MM.1S (cell line): ENCODE data around the gene STRIP2.
A peak's percentile ranks its signal among the peaks of the same experiment; 100 is the strongest.
"Not testable (repeated sequence)": the region's sequence is repeated elsewhere in the genome, so short reads cannot be mapped to it uniquely, and the experiment has no call there.

Source experiments
- DNase-seq: peaks from one replicate; pipeline ENCODE4 v3.0.0-alpha.2; 2015
- H2AFZ ChIP-seq: fragments of 300-600 bp; sonication (generic); 2 replicates; pipeline ENCODE4 v1.6.0; 2016; ENCODE audit warnings: antibody characterized with exemption, low read length
- H3F3A ChIP-seq: fragments of 300-600 bp; sonication (generic); 2 replicates; pipeline ENCODE4 v1.6.1; 2016; ENCODE audit warnings: mild to moderate bottlenecking, antibody characterized with exemption, low read length, moderate library complexity, mixed read lengths; ENCODE audit not compliant: insufficient read depth
- H3K27ac ChIP-seq: fragments of 300-600 bp; sonication (generic); 2 replicates; pipeline ENCODE4 v1.5.1; 2016; ENCODE audit warnings: mild to moderate bottlenecking, low read length
- H3K27me3 ChIP-seq: fragments of 300-600 bp; sonication (generic); replicated peaks from 2 replicates; pipeline ENCODE4 v1.6.0; 2016; ENCODE audit warnings: low read length; ENCODE audit not compliant: insufficient read depth
- H3K36me3 ChIP-seq: fragments of 300-600 bp; sonication (generic); replicated peaks from 2 replicates; pipeline ENCODE4 v1.6.1; 2016; ENCODE audit warnings: mild to moderate bottlenecking, low read length, mixed read lengths; ENCODE audit not compliant: insufficient read depth
- H3K4me1 ChIP-seq: fragments of 300-600 bp; sonication (generic); 2 replicates; pipeline ENCODE4 v1.6.1; 2016; ENCODE audit warnings: low read length, mixed read lengths
- H3K4me2 ChIP-seq: fragments of 300-600 bp; sonication (generic); 2 replicates; pipeline ENCODE4 v1.6.0; 2016; ENCODE audit warnings: low read depth, low read length
- H3K4me3 ChIP-seq: fragments of 300-600 bp; sonication (generic); 2 replicates; pipeline ENCODE4 v1.5.1; 2016; ENCODE audit warnings: low read length, mixed read lengths
- H3K79me2 ChIP-seq: fragments of 300-600 bp; sonication (generic); 2 replicates; pipeline ENCODE4 v1.6.1; 2016; ENCODE audit warnings: mixed run types, low read length, mixed read lengths
- H3K9ac ChIP-seq: fragments of 300-600 bp; sonication (generic); 2 replicates; pipeline ENCODE4 v1.6.1; 2016; ENCODE audit warnings: low read length, mixed read lengths
- H3K9me2 ChIP-seq: fragments of 300-600 bp; sonication (generic); replicated peaks from 2 replicates; pipeline ENCODE4 v1.6.1; 2016; ENCODE audit warnings: mild to moderate bottlenecking, low read length, mixed read lengths; ENCODE audit not compliant: insufficient read depth
- H3K9me3 ChIP-seq: fragments of 300-600 bp; sonication (generic); replicated peaks from 2 replicates; pipeline ENCODE4 v1.6.1; 2016; ENCODE audit warnings: mild to moderate bottlenecking, low read length, mixed read lengths; ENCODE audit not compliant: insufficient read depth
- H4K20me1 ChIP-seq: fragments of 300-600 bp; sonication (generic); 2 replicates; pipeline ENCODE4 v1.6.1; 2016; ENCODE audit warnings: mild to moderate bottlenecking, low read length, moderate library complexity, mixed read lengths; ENCODE audit not compliant: insufficient read depth
- EZH2 ChIP-seq: fragments of 300-600 bp; sonication (generic); optimal IDR thresholded peaks from 2 replicates; pipeline ENCODE3; 2017; ENCODE audit warnings: low read depth, mild to moderate bottlenecking, antibody characterized with exemption, low read length, mixed read lengths
- EZH2phosphoT487 ChIP-seq: fragments of 300-600 bp; sonication (generic); IDR thresholded peaks from 2 replicates; pipeline ENCODE4 v1.6.1; 2018; ENCODE audit warnings: antibody characterized with exemption, low read length
- TF ChIP-seq, protein P1 (sequence below): fragments of 300-600 bp; sonication (generic); IDR thresholded peaks from 2 replicates; pipeline ENCODE4 v1.5.1; 2016; ENCODE audit warnings: antibody characterized with exemption, low read length, mixed read lengths

Gene STRIP2

DNA sequence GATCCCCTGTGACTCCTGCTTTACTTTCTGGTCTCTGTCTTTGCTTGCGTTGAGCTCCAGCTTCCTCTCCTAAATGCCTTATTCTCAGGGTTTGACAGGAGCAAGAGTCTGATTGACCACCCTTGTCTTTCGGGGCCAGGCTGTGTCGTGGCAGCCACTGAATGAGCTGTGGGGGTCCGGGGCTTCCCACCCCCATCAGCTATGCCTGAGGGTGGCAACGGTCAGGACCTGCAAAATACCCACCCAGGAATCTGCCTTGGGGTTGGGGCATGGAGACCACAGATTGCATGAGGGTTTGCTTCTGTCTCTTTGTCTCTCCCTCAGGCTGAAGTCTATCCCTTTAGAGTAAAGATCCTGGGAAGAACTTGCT lies 88.7 kb downstream of the STRIP2 start:
- H4K20me1 ChIP-seq, result no peaks in the 10 kb centered on the region
- H3K4me2 ChIP-seq, result no peak overlapping the region
- no peaks in the 10 kb centered on the region for H3F3A ChIP-seq
- H2AFZ ChIP-seq, result no peak overlapping the region
- H3K9me3 ChIP-seq, result no peaks in the 10 kb centered on the region
- no peak overlapping the region for H3K9ac ChIP-seq
- H3K27ac ChIP-seq, result no peak overlapping the region
- no peaks in the 10 kb centered on the region for H3K4me1 ChIP-seq
- no peaks in the 10 kb centered on the region for H3K36me3 ChIP-seq
- no peaks in the 10 kb centered on the region for H3K79me2 ChIP-seq
- no peak for DNase-seq
- TF ChIP-seq EZH2, result no peak
- no peak for TF ChIP-seq EZH2phosphoT487
- TF ChIP-seq, protein P1, sequence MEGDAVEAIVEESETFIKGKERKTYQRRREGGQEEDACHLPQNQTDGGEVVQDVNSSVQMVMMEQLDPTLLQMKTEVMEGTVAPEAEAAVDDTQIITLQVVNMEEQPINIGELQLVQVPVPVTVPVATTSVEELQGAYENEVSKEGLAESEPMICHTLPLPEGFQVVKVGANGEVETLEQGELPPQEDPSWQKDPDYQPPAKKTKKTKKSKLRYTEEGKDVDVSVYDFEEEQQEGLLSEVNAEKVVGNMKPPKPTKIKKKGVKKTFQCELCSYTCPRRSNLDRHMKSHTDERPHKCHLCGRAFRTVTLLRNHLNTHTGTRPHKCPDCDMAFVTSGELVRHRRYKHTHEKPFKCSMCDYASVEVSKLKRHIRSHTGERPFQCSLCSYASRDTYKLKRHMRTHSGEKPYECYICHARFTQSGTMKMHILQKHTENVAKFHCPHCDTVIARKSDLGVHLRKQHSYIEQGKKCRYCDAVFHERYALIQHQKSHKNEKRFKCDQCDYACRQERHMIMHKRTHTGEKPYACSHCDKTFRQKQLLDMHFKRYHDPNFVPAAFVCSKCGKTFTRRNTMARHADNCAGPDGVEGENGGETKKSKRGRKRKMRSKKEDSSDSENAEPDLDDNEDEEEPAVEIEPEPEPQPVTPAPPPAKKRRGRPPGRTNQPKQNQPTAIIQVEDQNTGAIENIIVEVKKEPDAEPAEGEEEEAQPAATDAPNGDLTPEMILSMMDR, result no peak
- no peaks in the 10 kb centered on the region for H3K27me3 ChIP-seq
- H3K9me2 ChIP-seq, result no peaks in the 10 kb centered on the region
- no peak overlapping the region for H3K4me3 ChIP-seq

DNA sequence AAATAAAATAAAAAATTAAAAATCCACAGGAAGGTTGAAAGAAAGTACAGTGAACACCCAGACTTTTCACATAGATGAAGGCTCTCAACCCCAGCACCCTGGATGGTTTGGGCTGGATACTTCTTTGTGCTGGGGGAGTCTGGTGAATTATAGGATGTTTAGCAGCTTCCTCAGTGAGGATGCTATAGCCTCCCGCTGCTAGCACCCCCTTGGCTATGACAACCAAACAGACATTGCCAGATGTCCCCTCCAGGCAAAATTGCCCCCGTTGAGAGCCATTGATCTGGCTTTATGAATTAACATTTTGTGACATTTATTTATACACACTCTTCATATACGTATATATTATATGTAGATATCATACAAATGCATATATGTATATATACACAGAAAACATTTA lies 89.7 kb downstream of the STRIP2 start:
- no peaks in the 10 kb centered on the region for H4K20me1 ChIP-seq
- no peak overlapping the region for H2AFZ ChIP-seq
- no peaks in the 10 kb centered on the region for H3K9me3 ChIP-seq
- no peaks in the 10 kb centered on the region for H3K9me2 ChIP-seq
- no peak for TF ChIP-seq EZH2phosphoT487
- TF ChIP-seq, protein P1, result no peak
- TF ChIP-seq EZH2, result no peak
- H3F3A ChIP-seq, result no peaks in the 10 kb centered on the region
- no peak overlapping the region for H3K4me3 ChIP-seq
- H3K4me1 ChIP-seq, result no peaks in the 10 kb centered on the region
- no peak overlapping the region for H3K27ac ChIP-seq
- H3K9ac ChIP-seq, result no peak overlapping the region
- H3K4me2 ChIP-seq, result no peak overlapping the region
- H3K27me3 ChIP-seq, result no peaks in the 10 kb centered on the region
- no peaks in the 10 kb centered on the region for H3K36me3 ChIP-seq
- no peak for DNase-seq
- no peaks in the 10 kb centered on the region for H3K79me2 ChIP-seq

DNA sequence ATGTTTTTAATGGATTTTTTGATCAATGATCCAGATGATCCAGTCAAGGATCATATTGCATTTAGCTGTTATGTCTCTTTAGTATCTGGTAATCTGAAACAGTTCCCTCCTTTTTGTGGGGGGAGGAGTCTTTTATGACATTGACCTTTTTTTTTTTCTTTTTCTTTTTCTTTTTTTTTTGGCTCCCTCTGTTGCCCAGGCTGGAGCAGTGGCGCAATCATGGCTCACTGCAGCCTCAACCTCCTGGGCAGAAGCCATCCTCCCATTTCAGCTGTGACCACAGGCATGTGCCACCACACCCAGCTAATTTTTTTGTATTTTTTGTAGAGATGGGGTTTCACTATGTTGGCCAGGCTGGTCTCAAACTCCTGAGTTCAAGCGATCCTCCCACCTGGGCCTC lies 90.2 kb downstream of the STRIP2 start:
- not testable (repeated sequence) for H3K9me3 ChIP-seq, H3K27ac ChIP-seq, H4K20me1 ChIP-seq, H3K4me2 ChIP-seq, H2AFZ ChIP-seq, H3F3A ChIP-seq, H3K4me3 ChIP-seq, H3K36me3 ChIP-seq, H3K79me2 ChIP-seq, H3K27me3 ChIP-seq, H3K9ac ChIP-seq, H3K9me2 ChIP-seq, H3K4me1 ChIP-seq
- peak; percentile 27 for DNase-seq

DNA sequence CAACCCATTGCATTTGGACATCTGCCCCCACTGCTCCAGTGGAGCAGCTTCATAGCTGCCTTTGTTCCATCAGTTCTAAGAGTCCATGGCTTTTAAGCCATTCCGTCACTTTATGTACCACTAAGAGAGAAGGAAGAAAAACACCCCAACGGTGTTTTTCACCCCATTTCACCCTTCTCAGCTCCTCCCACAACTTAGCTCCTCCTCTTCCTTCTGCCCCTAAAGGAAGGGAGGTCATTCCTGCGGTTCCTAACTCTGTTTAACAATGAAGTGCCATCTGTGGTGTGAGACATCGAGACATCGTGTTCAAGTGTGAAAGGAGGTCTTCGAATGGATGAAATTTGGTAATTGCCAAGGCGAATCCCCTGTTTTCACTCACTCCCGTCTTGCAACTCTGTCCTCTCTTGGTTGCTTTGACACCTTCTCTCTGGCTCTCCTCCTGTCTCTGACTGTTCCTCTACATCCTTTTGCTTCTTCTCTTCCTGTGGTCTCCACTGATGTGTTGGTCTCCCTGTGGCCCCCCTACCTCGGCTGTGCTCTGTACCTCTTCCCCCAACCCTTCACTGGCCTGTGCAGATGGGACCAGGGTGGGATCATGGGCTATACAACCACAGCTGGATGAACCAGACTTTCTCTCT lies 91.1 kb downstream of the STRIP2 start:
- H3K79me2 ChIP-seq, result no peaks in the 10 kb centered on the region
- H3K4me2 ChIP-seq, result no peak overlapping the region
- H4K20me1 ChIP-seq, result no peaks in the 10 kb centered on the region
- DNase-seq, result no peak
- H3K9me3 ChIP-seq, result no peaks in the 10 kb centered on the region
- H3K36me3 ChIP-seq, result no peaks in the 10 kb centered on the region
- no peaks in the 10 kb centered on the region for H3K9me2 ChIP-seq
- no peak overlapping the region for H3K9ac ChIP-seq
- H2AFZ ChIP-seq, result no peak overlapping the region
- TF ChIP-seq EZH2phosphoT487, result no peak
- TF ChIP-seq EZH2, result no peak
- TF ChIP-seq, protein P1, result no peak
- no peaks in the 10 kb centered on the region for H3K27me3 ChIP-seq
- no peaks in the 10 kb centered on the region for H3F3A ChIP-seq
- H3K4me1 ChIP-seq, result no peaks in the 10 kb centered on the region
- H3K27ac ChIP-seq, result no peak overlapping the region
- no peak overlapping the region for H3K4me3 ChIP-seq
